Mucosa of gallbladder (tissue), 1 donor: Measurements from ENCODE around the gene CYGB. TPM values are rescaled to one million over a fixed set of nuclear protein-coding genes. Genes with fewer than 3 reads are reported as not detected.
A peak's percentile ranks its signal among the peaks of the same experiment; 100 is the strongest.
"Not testable (repeated sequence)": the region's sequence is repeated elsewhere in the genome, so short reads cannot be mapped to it uniquely, and the experiment has no call there.

Experiments used
- DNase-seq: peaks from one replicate; pipeline ENCODE4 v3.0.0-alpha.2; 2020; ENCODE audit warnings: low spot score
- total RNA-seq: library from RNA; stranded (reverse); gene quantifications from one replicate; pipeline ENCODE4 v1.2.1, GENCODE V29; 2021
- donor health status: DM: no; HTN: no; CAD: no.

The CYGB gene
- total RNA-seq, 1 donor from 2014 or later: 14.7 TPM

GRCh38 chr17:76538281-76538931 is 897 bp upstream of the CYGB start:
- no peak for DNase-seq

- no peak for DNase-seq
Measured at GRCh38 chr17:76537288-76537577, 276 bp downstream of the CYGB start.

DNA sequence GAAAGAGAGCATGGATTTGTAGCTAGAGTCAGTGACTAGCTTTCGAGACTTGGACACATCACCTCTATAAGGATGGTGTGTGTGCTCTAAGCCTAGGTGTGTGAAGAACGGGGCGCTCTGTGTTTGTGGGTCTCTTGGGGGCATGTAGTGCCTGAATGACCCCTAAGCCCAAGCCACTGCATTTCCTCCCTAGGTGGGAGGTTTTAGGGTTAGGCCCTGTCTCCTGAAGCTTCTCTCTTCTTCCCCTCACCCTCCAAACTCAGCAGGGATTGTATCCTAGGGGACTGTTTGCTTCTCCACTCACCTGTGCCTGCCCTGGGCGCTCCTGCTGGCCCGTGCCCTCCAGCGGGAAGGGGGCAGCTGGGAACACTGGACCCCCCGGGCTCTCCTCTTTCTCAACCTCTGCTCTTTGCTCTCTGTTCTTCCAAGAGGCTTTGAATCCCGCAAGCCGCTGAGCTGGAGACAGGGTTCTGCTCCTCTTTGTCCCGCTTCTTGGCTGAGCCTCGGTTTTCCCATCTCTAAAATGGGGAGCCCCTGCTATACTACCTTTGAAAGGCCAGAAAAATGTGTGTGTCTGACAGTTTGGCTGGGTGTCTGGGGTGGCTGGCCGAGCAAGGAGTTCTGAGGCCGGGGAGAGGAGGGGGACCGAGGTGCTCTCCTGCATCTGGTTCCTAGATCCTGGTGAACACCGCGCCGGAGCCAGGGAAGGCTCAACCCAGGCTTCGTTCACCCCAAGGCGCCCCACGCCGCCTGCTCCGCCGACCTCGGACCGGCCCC is 810 bp downstream of the CYGB start:
- DNase-seq: no peak

GRCh38 chr17:76535788-76536510 is 1.6 kb downstream of the CYGB start:
- DNase-seq: no peak

- no peak for DNase-seq
Measured at GRCh38 chr17:76534831-76535732, 2.4 kb downstream of the CYGB start.

DNA sequence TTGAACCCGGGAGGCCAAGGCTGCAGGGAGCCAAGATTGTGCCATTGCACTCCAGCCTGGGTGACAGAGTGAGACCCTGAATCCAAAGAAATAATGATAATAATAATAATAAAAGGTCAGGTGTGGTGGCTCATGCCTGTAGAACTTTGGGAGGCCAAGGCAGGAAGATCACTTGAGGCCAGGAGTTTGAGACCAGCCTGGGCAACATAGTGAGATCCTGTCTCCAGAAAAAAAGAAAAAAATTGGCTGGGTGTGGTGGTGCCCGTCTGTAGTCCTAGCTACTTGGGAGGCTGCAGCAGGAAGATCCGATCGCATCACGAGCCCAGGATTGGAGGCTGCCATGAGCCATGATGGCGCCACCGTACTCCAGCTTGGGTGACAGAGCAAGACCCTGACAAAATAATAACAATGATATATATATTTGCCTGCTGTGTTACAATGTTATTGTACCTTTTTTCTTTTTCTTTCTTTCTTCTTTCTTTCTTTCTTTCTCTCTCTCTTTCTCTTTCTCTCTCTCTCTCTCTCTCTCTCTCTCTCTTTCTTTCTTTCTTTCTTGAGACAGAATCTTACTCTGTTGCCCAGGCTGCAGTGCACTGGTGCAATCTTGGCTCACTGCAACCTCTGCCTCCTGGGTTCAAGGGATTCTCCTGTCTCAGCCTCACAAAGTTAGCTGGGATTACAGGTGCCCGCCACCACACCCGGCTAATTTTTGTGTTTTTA is 3.7 kb downstream of the CYGB start:
- DNase-seq: not testable (repeated sequence)

- DNase-seq: no peak
Measured at GRCh38 chr17:76532072-76532651, 5.3 kb downstream of the CYGB start.

DNA sequence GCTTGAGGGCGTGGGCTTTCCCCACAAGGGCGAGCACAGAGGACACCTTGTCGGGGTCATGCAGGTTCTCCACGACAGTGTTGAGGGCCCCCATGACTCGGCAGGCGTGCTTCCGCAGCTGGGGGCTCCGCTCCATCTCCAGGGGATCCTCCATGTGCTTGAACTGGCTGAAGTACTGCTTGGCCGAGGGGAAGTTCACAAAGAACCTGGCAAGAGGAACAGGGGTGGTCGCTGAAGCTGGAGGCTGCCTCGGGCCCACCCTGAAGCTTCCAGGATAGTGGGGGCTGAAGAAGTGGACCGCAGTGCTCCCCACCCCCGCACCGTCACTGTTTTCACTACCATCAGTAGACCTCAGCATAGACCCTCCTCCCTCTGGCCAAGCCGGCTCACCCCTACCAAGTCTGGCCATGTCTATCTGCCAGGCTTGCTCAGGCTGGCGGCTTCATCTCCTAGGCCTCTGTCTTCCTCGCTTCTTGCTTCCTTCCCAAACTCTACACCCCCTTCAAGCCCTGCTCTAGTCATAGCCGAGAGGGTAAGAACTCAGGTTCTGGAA is 5.9 kb downstream of the CYGB start:
- no peak for DNase-seq

GRCh38 chr17:76530811-76531485 is 6.6 kb downstream of the CYGB start:
- no peak for DNase-seq

DNA sequence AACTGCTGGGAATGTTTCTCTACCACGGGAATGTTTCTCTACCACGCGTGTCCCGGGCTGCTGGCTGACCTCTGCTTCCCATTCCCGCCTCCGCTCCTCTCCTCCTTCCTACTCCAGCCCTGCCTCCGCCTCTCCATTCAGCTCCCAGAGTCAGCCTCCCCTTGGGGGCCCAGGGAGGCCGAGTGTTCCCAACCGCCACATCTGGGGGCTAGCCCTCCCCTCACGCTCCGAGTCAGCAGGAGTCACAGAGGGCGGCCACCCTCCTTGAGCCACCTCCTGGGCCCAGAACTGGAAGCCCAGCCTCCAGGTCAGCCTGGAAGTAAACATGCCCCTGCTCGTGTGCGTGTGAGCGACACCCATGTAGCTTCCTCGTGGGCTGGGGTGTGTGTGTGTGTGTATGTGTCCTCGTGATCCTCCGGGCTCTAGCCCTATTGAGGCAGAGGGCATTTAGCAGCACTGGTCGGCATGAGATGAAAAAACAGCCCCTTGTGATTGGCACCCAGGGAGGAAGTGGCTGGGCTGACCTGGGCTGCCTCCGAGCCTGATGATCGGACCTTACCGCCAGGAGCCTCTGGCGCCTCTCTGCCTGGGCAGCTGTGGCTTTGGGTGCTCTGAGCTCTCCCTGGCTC is 7.3 kb downstream of the CYGB start:
- no peak for DNase-seq

GRCh38 chr17:76529224-76530094 is 8.1 kb downstream of the CYGB start:
- peak; percentile 79 for DNase-seq

- no peak for DNase-seq
Measured at GRCh38 chr17:76528528-76529223, 8.8 kb downstream of the CYGB start.

DNA sequence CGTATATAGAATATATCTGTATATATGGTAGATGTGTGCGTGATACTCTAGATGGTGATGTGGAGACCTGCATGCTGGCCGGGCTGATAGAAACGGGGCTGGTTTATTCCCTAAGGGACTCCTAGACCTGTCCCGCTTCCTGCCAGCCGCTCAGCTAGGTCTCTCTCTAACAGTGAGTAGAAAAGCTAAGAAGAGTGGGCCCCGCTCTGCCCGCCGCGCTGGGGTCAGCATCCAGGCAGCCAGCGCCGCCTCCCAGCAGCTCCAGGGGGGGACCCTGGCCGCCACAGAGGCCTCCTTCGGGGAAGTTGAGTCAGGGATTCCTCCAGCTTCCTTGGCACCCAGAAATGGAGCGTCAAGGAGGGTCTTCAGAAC is 9.4 kb downstream of the CYGB start:
- no peak for DNase-seq

- peak; percentile 39 for DNase-seq
Measured at GRCh38 chr17:76527430-76528111, 9.9 kb downstream of the CYGB start.

DNA sequence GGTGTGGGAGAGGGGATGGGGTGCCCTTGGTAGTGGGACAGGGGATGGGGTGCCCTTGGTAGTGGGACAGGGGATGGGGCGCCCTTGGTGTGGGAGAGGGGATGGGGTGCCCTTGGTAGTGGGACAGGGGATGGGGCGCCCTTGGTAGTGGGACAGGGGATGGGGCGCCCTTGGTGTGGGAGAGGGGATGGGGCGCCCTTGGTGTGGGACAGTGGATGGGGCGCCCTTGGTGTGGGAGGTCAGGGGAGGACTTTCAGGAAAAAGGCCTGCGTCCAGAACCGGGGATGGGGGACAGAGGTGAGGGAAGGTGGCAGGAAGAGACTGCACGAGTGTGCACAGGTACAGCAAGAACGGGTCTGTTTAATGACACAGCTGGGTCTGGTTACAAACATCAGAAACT is 10.5 kb downstream of the CYGB start:
- not testable (repeated sequence) for DNase-seq

DNA sequence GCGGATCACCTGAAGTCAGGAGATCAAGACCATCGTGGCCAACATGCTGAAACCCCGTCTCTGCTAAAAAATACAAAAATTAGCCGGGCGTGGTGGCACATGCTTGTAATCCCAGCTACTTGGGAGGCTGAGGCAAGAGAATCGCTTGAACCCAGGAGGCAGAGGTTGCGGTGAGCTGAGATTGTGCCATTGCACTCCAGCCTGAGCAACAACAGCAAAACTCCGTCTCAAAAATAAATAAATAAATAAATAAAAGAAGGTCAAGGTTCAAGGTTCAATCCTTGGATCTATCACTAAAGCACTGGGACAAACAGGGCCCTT is 12.0 kb downstream of the CYGB start:
- DNase-seq: not testable (repeated sequence)
